ENCODE data around the gene CSNK1D.

DNA sequence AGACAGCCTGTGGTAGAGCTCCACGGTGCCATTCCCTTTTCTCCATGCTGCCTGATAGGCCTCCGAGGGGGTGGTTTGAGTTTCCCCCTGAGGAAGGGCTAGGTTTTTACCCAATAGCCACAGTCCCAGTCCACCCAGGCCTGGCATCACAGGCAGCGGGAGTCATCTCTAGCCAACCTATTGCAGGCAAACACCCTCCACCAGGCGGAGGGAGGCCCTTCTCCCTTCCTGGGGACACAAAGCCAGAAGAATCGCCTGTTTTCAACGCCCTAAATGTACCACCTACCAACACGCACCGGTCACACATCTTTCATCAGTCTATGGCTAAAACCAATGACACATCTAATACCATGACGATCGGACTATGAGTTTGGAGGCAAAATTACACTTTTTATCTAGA, 7.4 kb downstream of the CSNK1D start:
- TF ChIP-seq, protein P1, sequence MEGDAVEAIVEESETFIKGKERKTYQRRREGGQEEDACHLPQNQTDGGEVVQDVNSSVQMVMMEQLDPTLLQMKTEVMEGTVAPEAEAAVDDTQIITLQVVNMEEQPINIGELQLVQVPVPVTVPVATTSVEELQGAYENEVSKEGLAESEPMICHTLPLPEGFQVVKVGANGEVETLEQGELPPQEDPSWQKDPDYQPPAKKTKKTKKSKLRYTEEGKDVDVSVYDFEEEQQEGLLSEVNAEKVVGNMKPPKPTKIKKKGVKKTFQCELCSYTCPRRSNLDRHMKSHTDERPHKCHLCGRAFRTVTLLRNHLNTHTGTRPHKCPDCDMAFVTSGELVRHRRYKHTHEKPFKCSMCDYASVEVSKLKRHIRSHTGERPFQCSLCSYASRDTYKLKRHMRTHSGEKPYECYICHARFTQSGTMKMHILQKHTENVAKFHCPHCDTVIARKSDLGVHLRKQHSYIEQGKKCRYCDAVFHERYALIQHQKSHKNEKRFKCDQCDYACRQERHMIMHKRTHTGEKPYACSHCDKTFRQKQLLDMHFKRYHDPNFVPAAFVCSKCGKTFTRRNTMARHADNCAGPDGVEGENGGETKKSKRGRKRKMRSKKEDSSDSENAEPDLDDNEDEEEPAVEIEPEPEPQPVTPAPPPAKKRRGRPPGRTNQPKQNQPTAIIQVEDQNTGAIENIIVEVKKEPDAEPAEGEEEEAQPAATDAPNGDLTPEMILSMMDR (conservative IDR thresholded peaks at IDR 0.05; ENCODE audit: low read depth in 2 of 2), result no peak
- TF ChIP-seq EZH2 (IDR thresholded peaks at IDR 0.05; ENCODE audit: low read depth, unreplicated experiment), result no peak
- TF ChIP-seq EZH2phosphoT487 (IDR thresholded peaks at IDR 0.05; ENCODE audit: unreplicated experiment), result no peak
- TF ChIP-seq POLR2AphosphoS5 (IDR thresholded peaks at IDR 0.05; ENCODE audit: low read depth), result no peak
- TF ChIP-seq, protein P2, sequence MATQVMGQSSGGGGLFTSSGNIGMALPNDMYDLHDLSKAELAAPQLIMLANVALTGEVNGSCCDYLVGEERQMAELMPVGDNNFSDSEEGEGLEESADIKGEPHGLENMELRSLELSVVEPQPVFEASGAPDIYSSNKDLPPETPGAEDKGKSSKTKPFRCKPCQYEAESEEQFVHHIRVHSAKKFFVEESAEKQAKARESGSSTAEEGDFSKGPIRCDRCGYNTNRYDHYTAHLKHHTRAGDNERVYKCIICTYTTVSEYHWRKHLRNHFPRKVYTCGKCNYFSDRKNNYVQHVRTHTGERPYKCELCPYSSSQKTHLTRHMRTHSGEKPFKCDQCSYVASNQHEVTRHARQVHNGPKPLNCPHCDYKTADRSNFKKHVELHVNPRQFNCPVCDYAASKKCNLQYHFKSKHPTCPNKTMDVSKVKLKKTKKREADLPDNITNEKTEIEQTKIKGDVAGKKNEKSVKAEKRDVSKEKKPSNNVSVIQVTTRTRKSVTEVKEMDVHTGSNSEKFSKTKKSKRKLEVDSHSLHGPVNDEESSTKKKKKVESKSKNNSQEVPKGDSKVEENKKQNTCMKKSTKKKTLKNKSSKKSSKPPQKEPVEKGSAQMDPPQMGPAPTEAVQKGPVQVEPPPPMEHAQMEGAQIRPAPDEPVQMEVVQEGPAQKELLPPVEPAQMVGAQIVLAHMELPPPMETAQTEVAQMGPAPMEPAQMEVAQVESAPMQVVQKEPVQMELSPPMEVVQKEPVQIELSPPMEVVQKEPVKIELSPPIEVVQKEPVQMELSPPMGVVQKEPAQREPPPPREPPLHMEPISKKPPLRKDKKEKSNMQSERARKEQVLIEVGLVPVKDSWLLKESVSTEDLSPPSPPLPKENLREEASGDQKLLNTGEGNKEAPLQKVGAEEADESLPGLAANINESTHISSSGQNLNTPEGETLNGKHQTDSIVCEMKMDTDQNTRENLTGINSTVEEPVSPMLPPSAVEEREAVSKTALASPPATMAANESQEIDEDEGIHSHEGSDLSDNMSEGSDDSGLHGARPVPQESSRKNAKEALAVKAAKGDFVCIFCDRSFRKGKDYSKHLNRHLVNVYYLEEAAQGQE (IDR thresholded peaks at IDR 0.05; ENCODE audit: unreplicated experiment), result no peak
- TF ChIP-seq NANOG (IDR thresholded peaks at IDR 0.05; ENCODE audit: borderline replicate concordance), result no peak
- no peak for TF ChIP-seq ZNF331 (CRISPR knock-in tag; IDR thresholded peaks at IDR 0.05; ENCODE audit: low read depth)
- TF ChIP-seq JUNB (IDR thresholded peaks at IDR 0.05; ENCODE audit: unreplicated experiment), result no peak
